AG09319 (cell line): ENCODE data around the gene MCL1.

Experiments used
- DNase-seq: peaks from one replicate; pipeline ENCODE4 v3.0.0-alpha.2; 2010; ENCODE audit warnings: low read depth; ENCODE audit errors: extremely low read depth
- CTCF ChIP-seq: IDR thresholded peaks from 2 replicates; pipeline ENCODE4 v1.5.1; 2011; ENCODE audit warnings: low read depth, mild to moderate bottlenecking, inconsistent platforms, low read length, moderate library complexity

MCL1 gene

GRCh38 chr1:150551051-150551783, 28.2 kb downstream of the MCL1 start:
- TF ChIP-seq CTCF = no peak
- DNase-seq = no peak

GRCh38 chr1:150550222-150551050, 29.0 kb downstream of the MCL1 start:
- TF ChIP-seq CTCF = no peak

GRCh38 chr1:150549496-150550221, 29.8 kb downstream of the MCL1 start:
- DNase-seq = no peak
- peak; percentile 18 for TF ChIP-seq CTCF

More at GRCh38 chr1:150550222-150551050, 29.0 kb downstream of the MCL1 start:
- DNase-seq = no peak

GRCh38 chr1:150548632-150549495, 30.5 kb downstream of the MCL1 start, which contains the start of gene ADAMTSL4:
Gene ADAMTSL4, plus strand, starts transcription at chr1:150549408. Its CDS starts 2,881 bp downstream, at chr1:150552289.
- TF ChIP-seq CTCF = peak; percentile 1; the same call in 1 of the 2 replicates
- DNase-seq = no peak

- no peak for TF ChIP-seq CTCF
- DNase-seq = no peak
Measured at GRCh38 chr1:150548324-150548631, 31.1 kb downstream of the MCL1 start.

- TF ChIP-seq CTCF = no peak
- no peak for DNase-seq
Measured at GRCh38 chr1:150546294-150546937, 33.0 kb downstream of the MCL1 start.
